ENCODE measurements around the gene RBBP5.

RBBP5 gene

DNA sequence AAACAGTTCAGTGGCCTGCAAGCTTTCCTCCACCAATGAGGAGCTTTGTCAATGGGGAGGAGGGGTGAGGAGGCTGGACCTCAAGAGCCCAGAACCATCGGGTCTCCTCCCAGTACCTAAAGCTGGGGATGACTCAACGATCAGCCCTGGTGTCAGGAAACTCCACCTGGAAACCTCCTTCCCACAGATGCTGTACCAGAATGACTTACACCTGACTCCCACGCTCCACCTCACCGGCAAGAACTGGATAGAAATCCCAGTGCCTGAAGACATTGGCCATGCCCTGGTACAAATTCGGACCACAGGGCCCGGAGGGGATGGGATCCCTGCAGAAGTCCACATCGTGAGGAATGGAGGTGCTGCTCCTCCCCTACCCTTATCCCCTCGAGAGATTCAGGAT is 48.9 kb downstream of the RBBP5 start:
- no peak for DNase-seq

DNA sequence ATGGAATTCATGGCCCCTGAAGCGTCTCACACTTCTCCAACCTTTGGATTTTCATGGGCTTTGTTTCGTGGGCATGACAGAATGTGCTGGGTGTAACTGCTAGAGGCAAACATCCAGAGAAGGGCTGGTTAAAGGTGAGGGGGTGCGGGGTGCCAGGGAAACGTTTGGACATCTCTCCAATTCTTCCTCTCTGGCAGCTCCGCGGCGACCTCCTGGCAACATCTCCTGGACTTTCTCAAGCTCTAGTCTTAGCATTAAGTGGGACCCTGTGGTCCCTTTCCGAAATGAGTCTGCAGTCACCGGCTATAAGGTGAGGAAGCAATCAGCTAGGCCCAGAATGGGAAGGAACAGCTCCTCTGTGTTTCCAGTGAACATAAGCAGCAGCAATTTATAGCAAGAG is 49.5 kb downstream of the RBBP5 start:
- DNase-seq: no peak

DNA sequence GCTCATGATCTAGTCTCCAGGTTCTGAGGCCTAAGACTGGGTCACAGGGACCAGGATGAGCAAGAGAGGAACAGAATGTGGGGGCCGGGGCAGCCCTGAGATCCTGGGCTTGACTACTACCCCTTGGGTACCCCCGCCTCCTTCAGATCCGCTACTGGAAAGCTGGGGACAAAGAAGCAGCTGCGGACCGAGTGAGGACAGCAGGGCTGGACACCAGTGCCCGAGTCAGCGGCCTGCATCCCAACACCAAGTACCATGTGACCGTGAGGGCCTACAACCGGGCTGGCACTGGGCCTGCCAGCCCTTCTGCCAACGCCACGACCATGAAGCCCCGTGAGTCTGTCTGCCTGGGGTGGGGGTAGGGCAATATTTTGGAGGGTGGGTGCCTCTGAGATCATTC is 50.0 kb downstream of the RBBP5 start:
- no peak for DNase-seq

DNA sequence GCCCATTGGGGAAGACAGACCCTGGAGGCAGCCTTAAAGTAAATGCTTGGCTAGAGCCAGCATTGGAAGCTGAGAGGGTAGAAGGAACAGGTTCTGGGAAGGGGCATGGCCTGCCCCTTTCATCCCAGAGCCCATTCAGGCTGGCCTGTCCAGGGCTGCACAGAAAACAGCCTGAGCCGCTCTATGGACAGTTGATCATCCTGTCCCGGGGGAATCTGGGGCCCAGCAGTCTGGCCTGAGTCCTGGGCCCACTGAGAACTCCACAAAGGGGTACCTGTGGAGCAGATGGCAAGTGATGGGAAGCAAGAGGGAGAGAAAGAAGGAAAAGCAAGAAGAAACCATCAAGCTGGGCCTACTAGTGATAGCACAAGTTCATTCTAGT is 50.8 kb downstream of the RBBP5 start:
- DNase-seq: no peak

DNA sequence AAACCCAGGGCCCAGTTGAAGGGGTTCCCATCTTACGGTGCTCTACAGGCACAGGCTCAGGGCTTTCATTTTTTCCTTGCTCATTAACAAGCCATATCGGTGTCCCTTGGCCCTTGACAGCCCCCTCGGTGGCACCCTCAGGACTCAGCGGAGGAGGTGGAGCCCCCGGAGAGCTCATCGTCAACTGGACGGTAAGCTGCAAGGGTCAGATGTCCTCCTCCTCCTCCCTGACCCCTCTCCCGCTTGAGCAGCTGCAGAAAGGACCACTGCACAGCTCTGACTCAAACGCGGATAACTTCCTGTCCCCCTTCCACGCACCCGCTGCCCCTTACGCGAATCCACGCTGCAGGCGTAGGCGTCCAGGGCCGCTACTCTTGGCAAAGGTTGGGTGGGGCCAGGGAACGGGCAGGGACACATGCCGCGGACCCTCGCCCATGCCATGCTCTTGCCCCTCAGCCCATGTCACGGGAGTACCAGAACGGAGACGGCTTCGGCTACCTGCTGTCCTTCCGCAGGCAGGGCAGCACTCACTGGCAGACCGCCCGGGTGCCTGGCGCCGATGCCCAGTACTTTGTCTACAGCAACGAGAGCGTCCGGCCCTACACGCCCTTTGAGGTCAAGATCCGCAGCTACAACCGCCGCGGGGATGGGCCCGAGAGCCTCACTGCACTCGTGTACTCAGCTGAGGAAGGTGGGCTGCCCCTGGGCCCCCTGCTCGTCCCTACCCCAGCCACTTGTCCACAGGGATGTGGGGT is 52.2 kb downstream of the RBBP5 start:
- no peak for DNase-seq

DNA sequence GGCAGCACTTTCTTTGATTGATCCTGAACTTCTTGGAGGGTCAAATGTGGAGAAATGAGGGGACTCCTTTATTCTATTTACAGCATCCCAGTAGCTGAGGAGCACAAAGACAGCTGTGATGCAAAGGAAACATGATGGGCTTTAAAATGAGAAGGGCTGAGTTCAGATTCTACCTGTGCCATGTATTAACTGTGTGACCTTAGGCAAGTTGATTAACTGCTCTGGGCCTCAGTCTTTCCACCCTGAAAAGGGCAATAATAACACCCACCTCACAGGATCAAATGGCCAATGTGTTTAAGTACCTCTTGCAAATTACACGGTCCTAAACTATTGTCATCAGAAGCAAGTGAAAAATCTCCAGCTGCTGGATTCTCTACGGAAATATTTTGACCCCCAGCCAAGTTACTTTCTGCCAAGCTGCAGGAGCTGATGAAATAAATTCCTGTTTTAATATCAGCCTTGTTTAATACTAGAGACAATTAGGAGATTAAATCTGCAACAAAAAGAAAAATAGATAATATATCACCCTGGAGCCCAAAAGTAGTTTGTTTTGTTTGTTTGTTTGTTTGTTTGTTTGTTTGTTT is 53.2 kb downstream of the RBBP5 start:
- DNase-seq: no peak

DNA sequence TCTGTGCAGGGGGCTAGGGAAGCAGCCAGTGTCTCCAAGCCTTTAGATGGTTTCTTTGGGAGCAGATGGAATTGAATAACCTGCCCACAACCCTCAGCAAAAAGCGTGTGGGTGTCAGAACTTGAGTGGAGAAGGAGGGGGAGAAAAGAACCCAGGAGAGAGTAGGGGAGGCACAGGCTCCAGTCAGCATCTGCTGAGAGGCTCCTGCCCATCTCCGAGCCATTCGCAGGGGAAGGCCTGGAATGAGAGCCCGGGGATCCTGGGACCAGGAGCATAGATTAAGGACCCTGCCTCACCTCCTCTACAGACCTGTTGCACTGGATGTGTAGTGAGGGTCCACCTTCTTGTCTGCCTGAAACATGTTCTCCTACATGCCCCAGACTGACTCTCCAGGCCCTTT is 53.8 kb downstream of the RBBP5 start:
- no peak for DNase-seq

DNA sequence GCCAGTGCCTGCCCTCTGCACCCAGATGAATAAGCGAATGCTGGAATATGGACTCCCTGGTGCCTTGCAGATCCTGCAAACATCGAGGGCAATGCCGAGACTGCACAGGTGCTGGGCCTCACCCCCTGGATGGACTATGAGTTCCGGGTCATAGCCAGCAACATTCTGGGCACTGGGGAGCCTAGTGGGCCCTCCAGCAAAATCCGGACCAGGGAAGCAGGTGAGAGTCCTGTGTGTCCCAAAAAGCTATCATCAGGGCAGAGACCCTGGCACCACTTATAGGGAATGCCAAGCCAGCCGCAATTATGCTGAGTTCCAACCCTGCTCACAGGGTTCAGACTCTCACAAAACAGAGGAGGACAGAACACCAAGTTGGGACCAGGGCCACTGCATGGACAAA is 54.7 kb downstream of the RBBP5 start:
- no peak for DNase-seq

DNA sequence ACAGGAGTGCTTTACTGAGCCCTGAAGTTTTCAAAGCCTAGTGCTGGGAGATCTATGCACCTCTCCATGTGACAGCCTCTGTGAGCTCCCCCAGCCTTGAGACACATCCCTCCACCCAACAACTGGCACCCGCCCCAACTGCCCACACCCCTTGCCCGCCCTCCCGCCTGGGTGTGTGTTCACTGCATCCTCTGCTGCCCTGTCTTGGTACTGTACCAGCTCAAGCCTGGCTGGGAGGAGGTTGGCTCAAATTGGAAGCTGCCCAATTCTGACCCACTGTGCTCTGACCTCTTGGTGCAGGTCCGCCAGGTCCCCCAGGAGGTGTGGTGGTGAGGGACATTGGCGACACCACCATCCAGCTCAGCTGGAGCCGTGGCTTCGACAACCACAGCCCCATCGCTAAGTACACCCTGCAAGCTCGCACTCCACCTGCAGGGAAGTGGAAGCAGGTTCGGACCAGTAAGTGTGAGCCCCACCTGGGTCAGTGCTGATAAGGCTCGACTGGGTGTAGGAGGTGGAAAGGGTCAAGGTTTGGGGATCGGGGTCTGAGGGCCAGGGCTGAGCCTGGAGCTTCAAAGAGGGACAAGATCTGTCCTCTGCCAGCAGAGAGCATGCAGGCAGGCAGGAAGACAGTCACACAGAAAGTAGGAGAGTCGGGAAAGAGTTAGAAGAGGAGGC is 55.5 kb downstream of the RBBP5 start:
- no peak for DNase-seq

DNA sequence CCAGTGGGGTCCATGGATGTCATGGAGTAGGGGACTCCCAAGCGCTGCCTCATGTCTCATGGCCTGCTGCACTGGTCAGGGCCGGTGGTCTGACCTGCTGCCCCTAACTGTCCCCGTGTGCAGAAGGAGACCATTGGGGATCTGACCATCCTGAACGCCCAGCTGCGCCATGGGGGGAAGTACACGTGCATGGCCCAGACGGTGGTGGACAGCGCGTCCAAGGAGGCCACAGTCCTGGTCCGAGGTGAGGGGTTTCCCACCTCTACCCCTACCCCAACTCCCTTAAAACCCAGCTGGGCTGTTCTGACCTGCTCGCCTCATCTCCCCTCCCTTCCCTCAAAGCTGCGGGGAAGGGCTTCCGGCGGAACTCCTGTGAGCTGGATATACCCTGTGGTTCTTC is 56.1 kb downstream of the RBBP5 start:
- DNase-seq: no peak

DNA sequence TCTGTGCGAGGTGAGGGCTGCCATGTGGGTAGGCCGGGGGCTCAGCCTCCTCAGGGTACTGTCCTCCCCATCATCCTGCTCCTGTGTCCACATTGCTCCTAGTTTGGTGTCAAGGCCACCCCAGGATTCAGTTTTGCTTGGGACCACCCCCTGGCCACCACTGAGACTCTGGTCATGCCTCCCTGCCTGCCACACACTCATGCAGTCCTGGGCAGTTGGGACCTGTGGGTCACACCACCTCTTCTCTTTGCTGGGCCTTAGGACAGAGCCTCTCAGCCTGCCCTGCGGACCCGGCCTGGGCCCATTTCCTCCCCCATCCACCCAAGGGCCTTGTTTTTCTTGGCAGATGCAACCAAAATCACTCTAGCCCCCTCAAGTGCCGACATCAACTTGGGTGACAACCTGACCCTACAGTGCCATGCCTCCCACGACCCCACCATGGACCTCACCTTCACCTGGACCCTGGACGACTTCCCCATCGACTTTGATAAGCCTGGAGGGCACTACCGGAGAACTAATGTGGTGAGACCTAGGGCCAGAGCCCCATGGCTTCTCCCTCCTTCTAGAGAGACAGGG is 56.9 kb downstream of the RBBP5 start:
- DNase-seq: no peak

DNA sequence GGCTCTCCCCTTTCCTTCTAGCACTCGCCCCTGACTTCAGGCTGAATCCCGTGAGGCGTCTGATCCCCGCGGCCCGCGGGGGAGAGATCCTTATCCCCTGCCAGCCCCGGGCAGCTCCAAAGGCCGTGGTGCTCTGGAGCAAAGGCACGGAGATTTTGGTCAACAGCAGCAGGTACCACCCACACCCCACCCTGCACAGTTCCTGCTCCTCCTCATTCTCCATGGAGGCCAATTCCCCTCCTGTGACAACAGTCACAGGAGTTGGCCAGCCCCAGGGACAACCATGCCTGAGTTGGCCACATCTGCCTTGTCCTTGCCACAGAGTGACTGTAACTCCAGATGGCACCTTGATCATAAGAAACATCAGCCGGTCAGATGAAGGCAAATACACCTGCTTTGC is 57.5 kb downstream of the RBBP5 start:
- no peak for DNase-seq

DNA sequence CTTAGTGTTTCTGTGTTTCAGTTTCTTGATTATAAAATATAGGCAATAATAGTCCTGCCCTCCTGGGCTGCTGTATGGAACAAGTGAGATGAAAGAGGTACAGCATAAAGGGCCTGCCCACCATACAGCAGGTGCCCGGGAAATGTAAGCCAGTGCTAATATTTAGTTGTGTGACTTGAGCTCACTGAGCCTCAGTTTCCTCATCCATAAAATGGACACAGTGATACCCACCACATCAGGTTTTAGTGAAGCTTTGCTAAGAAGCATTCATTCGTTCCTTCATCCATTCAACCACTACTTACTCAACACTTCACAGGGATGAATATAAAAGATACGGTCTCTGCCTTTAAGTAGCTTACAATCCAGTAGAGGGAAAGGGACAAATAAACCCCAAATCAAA is 58.9 kb downstream of the RBBP5 start:
- DNase-seq: no peak

DNA sequence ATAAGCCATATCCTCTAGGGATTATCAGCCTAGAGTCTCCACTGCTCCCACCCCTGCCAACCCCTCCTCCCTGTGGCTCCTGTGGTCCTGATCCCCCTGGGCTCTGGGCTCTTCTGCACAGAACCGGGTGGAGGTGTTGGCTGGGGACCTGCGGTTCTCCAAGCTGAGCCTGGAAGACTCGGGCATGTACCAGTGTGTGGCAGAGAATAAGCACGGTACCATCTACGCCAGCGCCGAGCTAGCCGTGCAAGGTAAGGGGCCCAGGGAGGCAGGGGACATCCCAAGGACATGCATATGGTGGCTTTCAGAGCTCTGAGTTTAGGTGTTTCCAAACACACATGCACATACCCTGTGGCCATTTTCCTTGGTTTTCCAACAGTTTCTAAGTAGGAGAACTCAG is 59.5 kb downstream of the RBBP5 start:
- no peak for DNase-seq

DNA sequence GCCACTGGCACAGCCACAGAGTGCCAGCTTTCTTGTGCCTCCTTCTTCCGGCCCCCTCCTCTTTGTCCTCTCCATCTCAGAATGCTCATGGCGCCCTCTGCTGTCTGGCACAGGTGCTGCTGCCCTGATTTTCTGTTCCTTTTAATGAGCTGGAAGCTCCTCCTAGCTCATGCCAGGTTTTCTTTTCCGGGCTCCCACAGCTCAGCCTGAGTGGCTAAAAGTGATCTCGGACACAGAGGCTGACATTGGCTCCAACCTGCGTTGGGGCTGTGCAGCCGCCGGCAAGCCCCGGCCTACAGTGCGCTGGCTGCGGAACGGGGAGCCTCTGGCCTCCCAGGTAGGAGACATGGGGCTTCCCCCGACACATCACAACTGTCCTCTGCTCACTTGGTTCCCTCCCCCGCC is 60.1 kb downstream of the RBBP5 start:
- DNase-seq: peak; percentile 76

DNA sequence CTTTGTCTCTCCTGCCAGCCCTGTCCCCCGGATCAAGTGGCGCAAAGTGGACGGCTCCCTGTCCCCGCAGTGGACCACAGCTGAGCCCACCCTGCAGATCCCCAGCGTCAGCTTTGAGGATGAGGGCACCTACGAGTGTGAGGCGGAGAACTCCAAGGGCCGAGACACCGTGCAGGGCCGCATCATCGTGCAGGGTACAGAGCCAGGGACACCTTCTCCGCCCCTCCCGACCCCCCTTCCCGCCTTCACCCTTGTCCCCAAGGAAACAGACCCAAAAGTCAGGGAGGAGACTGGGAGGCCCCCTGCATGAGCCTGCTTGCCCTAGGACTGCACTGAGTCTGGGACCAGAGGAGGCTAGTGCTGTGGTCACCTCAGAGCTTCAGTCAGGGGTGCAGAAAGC is 60.6 kb downstream of the RBBP5 start:
- no peak for DNase-seq

DNA sequence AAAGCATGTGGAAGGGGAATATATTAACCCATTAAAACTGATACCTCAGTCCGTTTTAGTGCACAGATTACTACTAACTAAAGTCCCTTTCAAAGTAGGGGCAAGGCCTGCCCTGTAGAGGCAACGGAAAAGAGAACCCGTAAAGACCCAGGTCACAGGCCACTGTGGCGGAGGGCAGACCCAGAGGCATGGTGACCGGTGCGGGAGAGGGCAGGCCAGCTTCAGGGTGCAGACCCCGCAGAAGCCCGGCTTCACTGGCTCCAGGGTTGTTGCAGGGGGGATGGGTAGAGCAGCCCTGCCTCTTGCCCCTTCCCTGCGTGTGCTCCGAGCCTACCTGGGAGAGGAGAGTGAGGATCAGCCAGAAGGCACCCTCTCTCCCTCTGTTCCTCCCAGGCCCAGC is 61.0 kb downstream of the RBBP5 start:
- no peak for DNase-seq

DNA sequence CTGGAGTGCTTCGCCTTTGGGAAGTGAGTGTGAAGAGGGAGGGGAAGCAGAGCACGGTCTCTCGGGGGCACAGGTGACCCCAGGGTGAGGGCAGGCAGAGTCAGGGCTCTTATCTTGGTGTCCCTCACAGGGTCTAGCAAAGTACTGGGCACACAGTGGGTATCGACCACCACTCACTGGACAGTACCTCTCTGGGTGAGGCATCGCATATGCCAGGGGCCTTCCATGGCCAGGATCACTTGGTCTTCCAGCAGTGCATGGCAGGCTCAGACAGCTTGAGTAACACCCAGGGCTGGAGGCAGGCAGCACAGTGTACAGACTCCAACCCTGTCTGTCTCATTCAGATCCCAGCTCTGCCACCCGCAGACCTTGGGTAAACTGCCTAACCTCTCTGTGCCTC is 62.1 kb downstream of the RBBP5 start:
- DNase-seq: no peak

DNA sequence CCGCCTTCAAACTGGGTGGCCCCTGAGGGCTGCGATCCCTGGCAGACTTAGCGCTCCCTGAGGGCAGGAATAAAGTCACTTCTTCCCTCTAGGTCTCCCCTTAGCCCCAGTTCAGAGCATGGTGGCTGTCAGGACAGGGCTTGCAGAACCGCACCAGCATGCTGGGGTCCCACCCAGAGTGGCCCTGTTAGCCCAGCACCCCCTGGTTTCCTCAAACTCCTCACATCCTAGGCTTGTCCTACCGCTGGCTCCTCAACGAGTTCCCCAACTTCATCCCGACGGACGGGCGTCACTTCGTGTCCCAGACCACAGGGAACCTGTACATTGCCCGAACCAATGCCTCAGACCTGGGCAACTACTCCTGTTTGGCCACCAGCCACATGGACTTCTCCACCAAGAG is 62.9 kb downstream of the RBBP5 start:
- no peak for DNase-seq

DNA sequence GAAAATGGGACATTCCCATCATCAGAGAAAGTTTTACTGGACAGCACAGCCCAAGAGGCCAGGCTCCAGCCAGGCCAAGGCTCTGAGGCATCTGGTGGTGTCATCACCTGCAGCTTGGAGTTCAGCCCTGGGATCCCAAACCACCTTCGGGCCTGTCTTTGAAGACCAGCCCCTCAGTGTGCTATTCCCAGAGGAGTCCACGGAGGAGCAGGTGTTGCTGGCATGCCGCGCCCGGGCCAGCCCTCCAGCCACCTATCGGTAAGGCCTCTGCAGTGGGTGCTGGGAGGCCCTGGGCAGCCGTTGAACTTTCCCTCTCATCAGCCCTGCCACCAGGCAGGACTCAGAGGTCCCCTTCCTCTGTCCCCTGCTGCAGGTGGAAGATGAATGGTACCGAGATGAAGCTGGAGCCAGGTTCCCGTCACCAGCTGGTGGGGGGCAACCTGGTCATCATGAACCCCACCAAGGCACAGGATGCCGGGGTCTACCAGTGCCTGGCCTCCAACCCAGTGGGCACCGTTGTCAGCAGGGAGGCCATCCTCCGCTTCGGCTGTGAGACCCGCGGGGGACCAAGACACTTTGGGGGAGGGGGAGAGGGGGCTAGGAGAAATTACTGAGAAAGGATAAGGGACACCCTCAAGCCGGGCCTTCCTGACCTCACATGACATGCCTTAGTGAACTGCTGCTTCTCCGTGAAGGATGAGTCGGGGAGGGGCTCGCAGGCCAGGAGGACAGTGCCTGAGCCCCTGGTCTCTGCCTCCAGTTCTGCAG is 63.8 kb downstream of the RBBP5 start:
- DNase-seq: no peak

DNA sequence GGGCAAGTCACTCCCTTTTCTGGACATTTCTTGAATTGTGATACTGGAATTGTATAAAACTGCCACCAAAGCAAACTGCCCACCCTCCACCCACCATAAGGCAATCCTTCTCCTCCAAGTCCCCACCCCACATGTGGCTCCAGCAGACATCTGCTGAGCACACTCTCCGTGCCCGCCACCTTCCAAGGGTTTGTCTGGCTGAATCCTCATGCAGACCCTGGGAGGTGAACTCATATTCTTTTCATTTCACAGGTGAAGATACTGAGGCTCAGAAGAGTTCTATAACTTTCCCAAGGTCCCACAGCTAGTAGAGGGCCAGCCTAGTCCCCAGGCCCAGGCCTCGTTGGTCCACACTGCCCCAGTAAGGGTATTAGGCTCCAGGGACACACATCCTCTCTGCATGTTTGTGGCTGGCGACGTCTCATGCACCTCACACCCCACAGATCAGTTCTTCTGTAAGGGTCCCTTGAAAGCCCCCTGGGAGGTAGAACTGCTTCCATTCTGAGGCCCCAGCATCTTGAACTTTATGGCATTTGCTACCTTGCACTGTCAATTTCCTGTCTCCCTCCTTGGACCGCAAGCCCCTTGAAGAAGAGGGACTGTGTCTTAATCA is 64.7 kb downstream of the RBBP5 start:
- no peak for DNase-seq

DNA sequence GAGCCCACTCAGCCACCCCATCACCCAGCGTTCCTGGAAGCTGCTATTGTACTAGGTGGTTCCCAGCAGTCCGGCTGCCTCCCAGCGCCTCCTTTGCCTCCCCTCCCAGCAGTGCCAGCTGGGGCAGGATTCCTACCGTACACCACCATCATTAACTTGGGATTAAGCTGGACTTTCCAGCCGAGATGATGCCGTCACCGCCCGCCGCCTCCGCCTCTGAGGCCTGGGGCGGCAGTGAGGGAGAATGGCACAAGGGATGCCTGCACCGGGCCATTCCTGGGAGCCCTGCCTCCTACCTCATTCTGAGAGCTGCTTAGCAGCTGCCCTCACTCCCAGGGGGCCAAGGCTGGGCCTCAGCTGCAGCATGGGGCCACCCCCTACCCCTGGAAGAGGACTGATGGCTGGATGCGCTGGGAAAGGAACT is 65.6 kb downstream of the RBBP5 start:
- DNase-seq: no peak

DNA sequence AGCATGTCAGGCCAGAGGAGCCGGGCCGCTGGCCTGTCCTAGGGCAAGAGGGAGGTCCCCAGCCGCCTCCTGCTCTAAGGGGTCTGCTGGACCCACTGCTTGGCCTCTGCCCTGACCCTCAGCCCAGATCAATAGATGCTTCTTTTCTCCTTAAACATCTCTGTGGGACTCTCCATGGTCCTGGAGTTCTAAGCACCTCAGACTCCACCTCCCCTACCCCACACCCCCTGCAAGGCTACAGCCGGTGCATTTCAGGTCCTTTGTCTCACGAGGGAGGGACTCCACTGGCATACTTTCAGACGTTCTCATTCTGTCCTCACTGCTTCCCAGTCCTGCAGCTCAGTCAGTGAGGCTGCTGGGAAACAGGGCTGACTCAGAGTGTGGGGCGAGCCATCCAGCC is 67.8 kb downstream of the RBBP5 start:
- DNase-seq: no peak

All from suppressor macrophage treated with lipopolysaccharide for 4 hours (primary cell).